ENCODE results near the gene SPARC.

SPARC gene

DNA sequence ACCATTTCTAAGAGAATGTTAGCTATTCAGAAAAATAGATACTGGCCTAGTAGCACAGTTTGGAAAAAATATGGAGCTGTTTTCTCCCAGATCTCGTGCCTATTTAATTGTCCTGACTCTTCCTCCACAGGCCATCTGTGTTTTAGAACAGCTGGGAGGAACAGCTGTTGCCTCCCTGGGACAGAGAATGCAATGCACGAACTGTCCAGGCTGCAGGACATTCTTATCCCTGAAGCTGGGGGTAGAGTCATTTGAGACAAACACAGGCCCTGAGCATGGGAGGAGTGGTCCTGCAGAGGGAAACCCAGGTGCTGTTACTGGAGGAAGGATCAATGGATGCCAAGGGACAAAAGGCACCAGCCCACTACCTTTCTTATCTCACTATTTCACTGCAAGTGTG lies 20.9 kb upstream of the SPARC start:
- TF ChIP-seq, protein P1, sequence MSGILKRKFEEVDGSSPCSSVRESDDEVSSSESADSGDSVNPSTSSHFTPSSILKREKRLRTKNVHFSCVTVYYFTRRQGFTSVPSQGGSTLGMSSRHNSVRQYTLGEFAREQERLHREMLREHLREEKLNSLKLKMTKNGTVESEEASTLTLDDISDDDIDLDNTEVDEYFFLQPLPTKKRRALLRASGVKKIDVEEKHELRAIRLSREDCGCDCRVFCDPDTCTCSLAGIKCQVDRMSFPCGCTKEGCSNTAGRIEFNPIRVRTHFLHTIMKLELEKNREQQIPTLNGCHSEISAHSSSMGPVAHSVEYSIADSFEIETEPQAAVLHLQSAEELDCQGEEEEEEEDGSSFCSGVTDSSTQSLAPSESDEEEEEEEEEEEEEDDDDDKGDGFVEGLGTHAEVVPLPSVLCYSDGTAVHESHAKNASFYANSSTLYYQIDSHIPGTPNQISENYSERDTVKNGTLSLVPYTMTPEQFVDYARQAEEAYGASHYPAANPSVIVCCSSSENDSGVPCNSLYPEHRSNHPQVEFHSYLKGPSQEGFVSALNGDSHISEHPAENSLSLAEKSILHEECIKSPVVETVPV (CRISPR knock-in tag; IDR thresholded peaks at IDR 0.05) = no peak
- TF ChIP-seq ZFP30 (CRISPR knock-in tag; IDR thresholded peaks at IDR 0.05) (no peak), ESRRG (CRISPR knock-in tag; IDR thresholded peaks at IDR 0.05) (no peak), RARB (CRISPR knock-in tag; IDR thresholded peaks at IDR 0.05) (no peak), SNAI2 (CRISPR knock-in tag; IDR thresholded peaks at IDR 0.05) (no peak), BACH2 (CRISPR knock-in tag; IDR thresholded peaks at IDR 0.05; ENCODE audit: borderline replicate concordance) (no peak), ZNF8 (CRISPR knock-in tag; IDR thresholded peaks at IDR 0.05) (no peak), CSDC2 (CRISPR knock-in tag; IDR thresholded peaks at IDR 0.05) (no peak), ZNF70 (CRISPR knock-in tag; IDR thresholded peaks at IDR 0.05) (no peak), GLIS3 (CRISPR knock-in tag; IDR thresholded peaks at IDR 0.05) (no peak)
- TF ChIP-seq, protein P2, sequence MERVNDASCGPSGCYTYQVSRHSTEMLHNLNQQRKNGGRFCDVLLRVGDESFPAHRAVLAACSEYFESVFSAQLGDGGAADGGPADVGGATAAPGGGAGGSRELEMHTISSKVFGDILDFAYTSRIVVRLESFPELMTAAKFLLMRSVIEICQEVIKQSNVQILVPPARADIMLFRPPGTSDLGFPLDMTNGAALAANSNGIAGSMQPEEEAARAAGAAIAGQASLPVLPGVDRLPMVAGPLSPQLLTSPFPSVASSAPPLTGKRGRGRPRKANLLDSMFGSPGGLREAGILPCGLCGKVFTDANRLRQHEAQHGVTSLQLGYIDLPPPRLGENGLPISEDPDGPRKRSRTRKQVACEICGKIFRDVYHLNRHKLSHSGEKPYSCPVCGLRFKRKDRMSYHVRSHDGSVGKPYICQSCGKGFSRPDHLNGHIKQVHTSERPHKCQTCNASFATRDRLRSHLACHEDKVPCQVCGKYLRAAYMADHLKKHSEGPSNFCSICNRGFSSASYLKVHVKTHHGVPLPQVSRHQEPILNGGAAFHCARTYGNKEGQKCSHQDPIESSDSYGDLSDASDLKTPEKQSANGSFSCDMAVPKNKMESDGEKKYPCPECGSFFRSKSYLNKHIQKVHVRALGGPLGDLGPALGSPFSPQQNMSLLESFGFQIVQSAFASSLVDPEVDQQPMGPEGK (CRISPR knock-in tag; IDR thresholded peaks at IDR 0.05; ENCODE audit: borderline replicate concordance) = no peak
- TF ChIP-seq, protein P3, sequence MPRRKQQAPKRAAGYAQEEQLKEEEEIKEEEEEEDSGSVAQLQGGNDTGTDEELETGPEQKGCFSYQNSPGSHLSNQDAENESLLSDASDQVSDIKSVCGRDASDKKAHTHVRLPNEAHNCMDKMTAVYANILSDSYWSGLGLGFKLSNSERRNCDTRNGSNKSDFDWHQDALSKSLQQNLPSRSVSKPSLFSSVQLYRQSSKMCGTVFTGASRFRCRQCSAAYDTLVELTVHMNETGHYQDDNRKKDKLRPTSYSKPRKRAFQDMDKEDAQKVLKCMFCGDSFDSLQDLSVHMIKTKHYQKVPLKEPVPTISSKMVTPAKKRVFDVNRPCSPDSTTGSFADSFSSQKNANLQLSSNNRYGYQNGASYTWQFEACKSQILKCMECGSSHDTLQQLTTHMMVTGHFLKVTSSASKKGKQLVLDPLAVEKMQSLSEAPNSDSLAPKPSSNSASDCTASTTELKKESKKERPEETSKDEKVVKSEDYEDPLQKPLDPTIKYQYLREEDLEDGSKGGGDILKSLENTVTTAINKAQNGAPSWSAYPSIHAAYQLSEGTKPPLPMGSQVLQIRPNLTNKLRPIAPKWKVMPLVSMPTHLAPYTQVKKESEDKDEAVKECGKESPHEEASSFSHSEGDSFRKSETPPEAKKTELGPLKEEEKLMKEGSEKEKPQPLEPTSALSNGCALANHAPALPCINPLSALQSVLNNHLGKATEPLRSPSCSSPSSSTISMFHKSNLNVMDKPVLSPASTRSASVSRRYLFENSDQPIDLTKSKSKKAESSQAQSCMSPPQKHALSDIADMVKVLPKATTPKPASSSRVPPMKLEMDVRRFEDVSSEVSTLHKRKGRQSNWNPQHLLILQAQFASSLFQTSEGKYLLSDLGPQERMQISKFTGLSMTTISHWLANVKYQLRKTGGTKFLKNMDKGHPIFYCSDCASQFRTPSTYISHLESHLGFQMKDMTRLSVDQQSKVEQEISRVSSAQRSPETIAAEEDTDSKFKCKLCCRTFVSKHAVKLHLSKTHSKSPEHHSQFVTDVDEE (CRISPR knock-in tag; IDR thresholded peaks at IDR 0.05) = no peak
- ATAC-seq = no peak

DNA sequence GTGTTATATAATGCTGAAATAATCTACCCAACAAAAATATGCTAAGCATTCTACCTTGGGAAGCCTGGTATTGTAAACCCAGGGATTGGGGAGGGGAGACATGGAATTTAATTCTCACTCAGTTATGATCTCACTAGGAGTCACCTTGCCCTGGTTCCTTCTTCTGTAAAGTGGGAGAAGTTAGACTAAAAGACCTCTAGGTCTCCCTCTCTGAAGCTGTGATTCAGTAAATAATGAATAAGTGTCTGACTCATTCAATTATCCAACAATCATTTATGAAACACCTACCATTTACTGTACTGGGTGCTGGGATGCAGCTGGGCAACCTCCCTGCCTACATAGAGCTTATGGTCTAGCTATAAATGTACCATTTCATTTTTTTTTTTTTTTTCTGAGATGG lies 20.2 kb upstream of the SPARC start:
- ATAC-seq = no peak
- TF ChIP-seq ISL1 (CRISPR knock-in tag; IDR thresholded peaks at IDR 0.05) (no peak), ZC3H10 (CRISPR knock-in tag; IDR thresholded peaks at IDR 0.05) (no peak), ARNTL (CRISPR knock-in tag; IDR thresholded peaks at IDR 0.05; ENCODE audit: borderline replicate concordance, low read depth) (no peak), GLIS3 (CRISPR knock-in tag; IDR thresholded peaks at IDR 0.05) (no peak), TCF4 (CRISPR knock-in tag; IDR thresholded peaks at IDR 0.05; ENCODE audit: borderline replicate concordance) (no peak), ZNF70 (CRISPR knock-in tag; IDR thresholded peaks at IDR 0.05) (no peak), RARB (CRISPR knock-in tag; IDR thresholded peaks at IDR 0.05) (no peak), SNAI2 (CRISPR knock-in tag; IDR thresholded peaks at IDR 0.05) (no peak)
- TF ChIP-seq, protein P3 (CRISPR knock-in tag; IDR thresholded peaks at IDR 0.05) = no peak

DNA sequence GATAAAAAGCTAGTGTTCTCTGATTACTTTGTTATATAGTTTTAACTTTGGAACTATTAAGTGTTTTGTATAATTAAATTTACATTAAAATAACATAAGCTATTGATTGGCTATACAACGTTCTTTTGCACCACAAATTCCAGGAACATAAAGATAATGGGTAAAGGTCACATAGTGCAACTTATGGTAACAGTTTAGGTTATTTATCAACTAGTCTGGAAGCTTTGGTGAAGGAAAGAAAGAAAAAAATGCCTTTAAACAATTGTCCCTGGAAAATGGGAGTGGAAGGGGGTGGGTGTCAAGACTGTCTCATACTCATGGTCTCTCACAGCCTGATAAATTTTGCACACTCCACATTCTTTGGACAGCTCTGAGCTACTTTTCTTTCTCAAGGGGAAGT lies 17.1 kb upstream of the SPARC start:
- TF ChIP-seq, protein P2 (CRISPR knock-in tag; IDR thresholded peaks at IDR 0.05; ENCODE audit: borderline replicate concordance) = no peak
- no peak for TF ChIP-seq CSDC2 (CRISPR knock-in tag; IDR thresholded peaks at IDR 0.05)
- TF ChIP-seq, protein P3 (CRISPR knock-in tag; IDR thresholded peaks at IDR 0.05) = no peak
- TF ChIP-seq, protein P1 (CRISPR knock-in tag; IDR thresholded peaks at IDR 0.05) = no peak
- no peak for ATAC-seq
